ENCODE results near the gene CMTM5. TPM values are rescaled to one million over a fixed set of nuclear protein-coding genes. Genes with fewer than 3 reads are reported as not detected.

CMTM5 gene
- total RNA-seq, 1 experiment from 2014 or later = not detected

DNA sequence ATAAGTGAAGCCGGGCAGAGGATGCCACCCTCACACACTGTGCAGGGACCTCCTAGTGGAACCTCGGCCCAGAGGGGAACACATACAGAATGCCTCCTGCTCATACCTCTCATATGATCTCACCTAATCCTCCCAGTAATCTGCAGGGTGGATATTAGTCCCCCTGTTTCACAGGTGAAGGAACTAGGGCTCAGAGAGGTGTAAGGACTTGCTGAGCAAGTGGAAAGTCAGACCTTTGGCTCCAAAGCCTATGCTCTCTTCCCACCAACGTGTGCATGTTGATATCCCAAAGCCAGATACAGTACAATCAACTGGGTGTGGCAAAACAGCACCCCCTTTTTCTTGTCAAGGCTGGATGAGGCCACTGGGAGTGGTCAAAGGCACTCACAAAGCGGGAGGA, 27.1 kb downstream of the CMTM5 start:
- no peak for DNase-seq (ENCODE audit: low read depth, low spot score)
- in situ Hi-C loops (cut with HindIII; ENCODE audit: low pct_unique_long_range_greater_than_20kb, low sequenced_read_pairs) = no loop called here

DNA sequence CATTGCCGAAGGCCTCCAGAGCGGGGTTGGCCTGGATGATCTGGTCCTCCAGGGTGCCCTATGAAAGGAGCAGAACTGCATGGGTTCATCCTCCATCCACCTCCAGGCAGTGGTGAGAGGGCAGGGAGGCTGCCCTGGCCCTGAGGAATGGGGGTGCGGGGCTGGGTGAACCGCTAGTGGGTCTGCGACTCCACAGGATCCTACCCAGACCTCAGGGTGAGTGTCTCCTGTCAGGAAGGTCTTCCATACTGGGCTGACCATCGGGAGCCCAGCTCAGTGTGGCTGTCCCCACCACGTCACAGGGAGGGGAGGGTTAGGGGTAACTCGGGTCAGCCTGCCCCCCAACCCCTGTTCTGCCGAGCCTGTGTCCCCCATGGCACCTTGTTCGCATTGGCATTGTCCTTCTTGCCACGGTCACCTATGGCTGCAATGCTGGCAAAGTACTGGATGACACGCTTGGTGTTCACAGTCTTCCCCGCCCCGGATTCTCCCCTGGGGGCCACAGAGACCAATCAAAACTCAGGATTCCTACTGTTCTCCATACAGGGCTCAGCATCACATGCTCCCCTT, 27.6 kb downstream of the CMTM5 start:
- peak; percentile 5 for DNase-seq (ENCODE audit: low read depth, low spot score)
- in situ Hi-C loops (cut with HindIII; ENCODE audit: low pct_unique_long_range_greater_than_20kb, low sequenced_read_pairs) = no loop called here

DNA sequence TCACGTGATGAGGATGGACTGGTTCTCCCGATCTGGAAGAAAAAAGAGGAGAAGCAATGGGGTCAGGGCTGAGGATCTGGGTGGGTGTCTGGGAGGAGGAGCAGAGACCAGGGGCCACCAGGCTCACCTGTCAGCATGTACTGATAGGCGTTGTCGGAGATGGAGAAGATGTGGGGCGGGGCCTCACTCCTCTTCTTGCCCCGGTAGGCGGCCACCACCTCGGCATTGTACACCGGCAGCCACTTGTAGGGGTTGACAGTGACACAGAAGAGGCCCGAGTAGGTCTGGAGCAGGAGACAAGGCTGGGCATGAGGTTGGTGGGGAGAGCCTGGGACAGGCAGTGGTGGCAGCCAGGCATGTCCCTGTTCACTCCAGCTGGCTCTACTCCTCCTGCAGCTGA, 28.2 kb downstream of the CMTM5 start:
- no peak for DNase-seq (ENCODE audit: low read depth, low spot score)
- in situ Hi-C loops (cut with HindIII; ENCODE audit: low pct_unique_long_range_greater_than_20kb, low sequenced_read_pairs) = no loop called here

DNA sequence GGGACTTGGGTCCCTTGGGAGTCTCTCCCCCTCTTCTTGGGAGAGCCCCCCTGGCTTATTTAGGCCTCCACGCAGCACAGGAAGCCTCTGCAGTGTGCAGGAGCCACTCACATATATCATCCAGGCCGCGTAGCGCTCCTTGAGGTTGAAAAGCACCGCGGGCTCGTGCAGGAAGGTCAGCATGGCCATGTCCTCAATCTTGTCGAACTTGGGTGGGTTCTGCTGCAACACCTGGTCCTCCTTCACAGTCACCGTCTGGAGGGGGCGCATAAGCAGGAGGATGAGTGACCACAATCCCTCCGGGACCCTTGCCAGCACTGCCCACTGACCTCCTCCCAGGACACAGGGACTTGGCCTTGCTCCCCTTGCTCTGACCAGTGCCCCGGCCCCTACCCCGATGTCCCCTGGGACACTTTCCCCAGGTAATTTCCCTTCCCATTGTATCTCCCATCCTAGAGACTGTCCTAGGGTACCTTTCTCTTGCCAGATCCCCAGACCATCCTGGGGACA, 28.7 kb downstream of the CMTM5 start:
- no peak for DNase-seq (ENCODE audit: low read depth, low spot score)
- in situ Hi-C loops (cut with HindIII; ENCODE audit: low pct_unique_long_range_greater_than_20kb, low sequenced_read_pairs) = no loop called here

DNA sequence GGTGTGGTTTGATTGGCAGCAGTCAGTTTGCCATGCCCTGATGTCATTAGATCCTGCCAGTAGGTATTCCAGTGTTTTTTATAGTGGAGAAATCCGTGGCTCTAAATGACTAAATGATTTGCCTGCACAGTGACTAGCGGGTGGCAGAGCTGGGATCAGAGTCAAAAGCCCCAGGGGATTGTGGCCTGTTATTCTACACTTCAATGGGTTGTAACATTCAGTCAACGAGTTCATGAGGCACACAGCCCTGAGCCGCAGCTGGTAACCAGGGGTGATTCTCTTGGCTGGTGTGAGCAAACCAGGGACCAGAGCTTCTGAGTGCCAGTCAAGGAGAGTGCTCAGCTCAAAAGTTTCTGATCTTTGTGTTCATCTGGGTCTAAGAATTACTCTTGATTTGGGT, 29.4 kb downstream of the CMTM5 start:
- no peak for DNase-seq (ENCODE audit: low read depth, low spot score)
- in situ Hi-C loops (cut with HindIII; ENCODE audit: low pct_unique_long_range_greater_than_20kb, low sequenced_read_pairs) = no loop called here

DNA sequence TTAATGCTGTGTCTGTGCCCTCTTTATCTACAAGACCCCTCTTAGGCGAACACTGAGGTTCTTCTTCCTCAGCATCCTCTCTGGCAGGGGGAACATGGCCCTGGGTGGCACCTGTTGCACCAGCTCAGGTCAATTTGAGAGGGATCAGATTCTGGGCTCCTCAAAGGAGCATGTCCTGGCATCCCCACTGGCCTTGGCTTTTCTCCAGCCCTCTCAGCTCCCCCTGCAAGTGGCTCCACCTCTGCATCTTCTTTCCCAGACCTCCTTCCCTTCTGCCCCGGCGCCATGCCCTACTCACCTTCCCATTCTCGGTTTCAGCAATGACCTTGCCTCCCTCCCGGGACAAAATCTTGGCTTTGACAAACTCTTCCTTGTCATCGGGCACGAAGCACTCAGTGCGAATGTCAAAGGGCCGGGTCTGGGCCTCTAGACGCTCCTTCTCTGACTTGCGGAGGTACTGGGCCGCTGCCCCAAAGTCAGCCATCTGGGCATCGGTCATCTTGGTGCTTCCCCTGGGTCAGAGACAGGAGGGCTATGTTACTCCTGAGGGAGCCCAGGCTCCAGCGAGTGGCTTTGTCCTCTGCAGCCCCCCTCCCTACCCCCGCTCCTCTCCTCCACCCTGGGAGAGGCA, 30.0 kb downstream of the CMTM5 start:
- no peak for DNase-seq (ENCODE audit: low read depth, low spot score)
- in situ Hi-C loops (cut with HindIII; ENCODE audit: low pct_unique_long_range_greater_than_20kb, low sequenced_read_pairs) = no loop called here

DNA sequence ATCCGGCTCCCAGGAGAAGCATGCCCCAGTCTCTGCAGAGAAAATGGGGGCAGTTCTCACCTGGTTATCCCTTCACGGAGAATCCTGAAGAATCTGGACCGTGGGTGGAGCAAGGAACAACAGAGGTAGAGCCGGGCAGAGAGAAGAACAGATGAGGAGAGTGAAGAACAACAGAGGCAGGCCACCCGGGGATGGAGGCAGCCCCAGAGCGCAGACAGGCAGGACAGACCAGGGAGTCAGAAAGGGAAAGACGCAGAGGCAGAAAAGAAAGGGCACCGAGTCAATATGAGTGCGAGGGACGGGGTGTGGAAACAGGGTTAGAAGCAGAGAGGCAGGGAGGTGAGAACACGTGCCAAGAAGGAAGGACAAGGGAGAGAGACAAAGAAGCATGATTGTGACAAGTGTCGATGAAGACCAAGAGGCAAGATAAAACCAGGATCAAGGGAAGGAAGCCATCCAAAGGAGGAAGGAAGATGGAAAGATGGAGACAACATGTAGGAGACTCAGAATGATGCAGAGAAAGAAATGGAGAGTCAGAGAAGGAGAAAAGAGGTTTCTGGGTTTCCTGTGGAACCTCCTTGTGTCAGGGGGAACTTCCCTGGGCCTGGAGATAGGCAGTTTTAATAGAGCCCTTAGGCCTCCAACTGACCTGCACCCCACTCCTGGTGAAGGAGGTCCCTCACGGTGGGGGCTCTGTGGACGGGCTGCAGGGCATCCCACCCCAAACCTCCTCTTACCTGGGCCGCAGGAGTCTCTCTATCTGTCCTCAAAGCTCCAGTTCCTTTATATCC, 30.9 kb downstream of the CMTM5 start, which contains the start of gene MYH6:
MYH6 (minus strand) TSS at position 758 of the 791 bp plus-strand sequence. CDS start 1,050 bp downstream, outside the sequence.
- DNase-seq (ENCODE audit: low read depth, low spot score) = no peak
- in situ Hi-C loops (cut with HindIII; ENCODE audit: low pct_unique_long_range_greater_than_20kb, low sequenced_read_pairs) = no loop called here

DNA sequence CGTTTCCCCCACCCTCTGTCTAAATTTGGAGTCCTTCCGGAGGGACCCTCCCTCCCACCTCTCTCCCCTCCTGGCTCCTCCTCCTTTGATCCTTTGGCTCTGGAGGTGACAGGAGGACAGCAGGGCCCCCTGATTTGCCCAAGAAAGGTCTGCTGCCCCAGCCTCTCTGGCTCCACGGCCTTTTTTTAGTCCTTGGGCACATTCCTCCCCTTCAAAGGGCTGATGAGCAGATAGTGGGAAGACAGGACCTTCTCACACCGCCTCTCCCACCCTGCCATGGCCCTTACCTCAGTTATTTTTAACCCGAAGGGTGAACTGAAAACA, 31.4 kb downstream of the CMTM5 start:
- DNase-seq (ENCODE audit: low read depth, low spot score) = no peak
- in situ Hi-C loops (cut with HindIII; ENCODE audit: low pct_unique_long_range_greater_than_20kb, low sequenced_read_pairs) = no loop called here

DNA sequence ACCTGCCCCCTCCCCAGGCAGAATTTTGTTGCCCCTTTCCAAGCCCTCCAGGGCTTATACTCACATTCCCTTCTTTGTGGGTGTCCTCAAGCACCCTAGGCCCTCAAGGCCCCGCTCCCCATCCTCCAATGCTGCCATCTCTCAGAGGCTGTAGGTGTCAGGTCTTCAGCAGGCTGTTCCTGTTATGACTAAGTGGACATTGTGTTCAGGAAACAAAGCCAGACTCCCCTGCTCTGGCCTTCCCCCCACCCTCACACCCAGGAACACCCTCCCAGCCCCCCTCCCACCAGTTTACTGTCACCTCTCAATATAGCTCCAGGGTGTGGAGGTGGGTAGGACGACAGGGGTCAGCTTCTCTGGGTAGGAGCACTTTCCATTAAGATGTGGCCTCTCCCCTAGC, 32.6 kb downstream of the CMTM5 start:
- in situ Hi-C loops (cut with HindIII; ENCODE audit: low pct_unique_long_range_greater_than_20kb, low sequenced_read_pairs) = no loop called here
- DNase-seq (ENCODE audit: low read depth, low spot score) = no peak

DNA sequence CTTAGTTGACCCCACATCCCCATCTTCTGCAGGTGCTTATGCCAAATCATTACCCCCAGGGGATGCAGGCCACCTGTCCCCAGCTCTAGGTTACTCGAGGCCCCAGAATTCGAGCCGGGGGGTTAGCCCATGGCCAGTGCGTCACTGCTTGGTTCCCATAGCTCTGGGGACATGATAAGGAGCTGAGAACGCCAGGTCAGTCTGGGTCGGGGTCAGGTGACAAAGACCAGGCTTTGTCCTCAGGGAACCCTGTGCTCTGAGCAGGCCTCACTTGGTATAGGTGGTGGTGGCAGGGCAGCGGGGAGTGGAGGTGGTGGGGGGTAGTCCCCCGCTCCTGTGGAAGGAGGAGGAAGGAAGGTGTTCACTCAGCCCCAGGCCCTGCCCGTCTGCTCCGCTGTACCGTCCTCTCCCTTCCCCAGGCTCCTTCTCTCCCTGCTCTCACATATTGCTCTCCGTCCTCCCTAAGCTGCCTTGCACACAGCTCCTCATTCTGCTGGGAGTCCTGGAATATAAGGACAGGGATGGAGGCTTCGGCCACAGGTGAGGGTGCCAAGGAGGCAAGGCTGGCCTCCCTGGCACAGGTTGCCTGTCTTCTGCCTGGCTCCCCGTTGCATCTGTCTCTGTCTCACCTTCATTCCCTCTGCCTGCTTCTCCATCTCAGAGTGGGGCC, 33.3 kb downstream of the CMTM5 start:
- in situ Hi-C loops (cut with HindIII; ENCODE audit: low pct_unique_long_range_greater_than_20kb, low sequenced_read_pairs) = no loop called here
- DNase-seq (ENCODE audit: low read depth, low spot score) = no peak

DNA sequence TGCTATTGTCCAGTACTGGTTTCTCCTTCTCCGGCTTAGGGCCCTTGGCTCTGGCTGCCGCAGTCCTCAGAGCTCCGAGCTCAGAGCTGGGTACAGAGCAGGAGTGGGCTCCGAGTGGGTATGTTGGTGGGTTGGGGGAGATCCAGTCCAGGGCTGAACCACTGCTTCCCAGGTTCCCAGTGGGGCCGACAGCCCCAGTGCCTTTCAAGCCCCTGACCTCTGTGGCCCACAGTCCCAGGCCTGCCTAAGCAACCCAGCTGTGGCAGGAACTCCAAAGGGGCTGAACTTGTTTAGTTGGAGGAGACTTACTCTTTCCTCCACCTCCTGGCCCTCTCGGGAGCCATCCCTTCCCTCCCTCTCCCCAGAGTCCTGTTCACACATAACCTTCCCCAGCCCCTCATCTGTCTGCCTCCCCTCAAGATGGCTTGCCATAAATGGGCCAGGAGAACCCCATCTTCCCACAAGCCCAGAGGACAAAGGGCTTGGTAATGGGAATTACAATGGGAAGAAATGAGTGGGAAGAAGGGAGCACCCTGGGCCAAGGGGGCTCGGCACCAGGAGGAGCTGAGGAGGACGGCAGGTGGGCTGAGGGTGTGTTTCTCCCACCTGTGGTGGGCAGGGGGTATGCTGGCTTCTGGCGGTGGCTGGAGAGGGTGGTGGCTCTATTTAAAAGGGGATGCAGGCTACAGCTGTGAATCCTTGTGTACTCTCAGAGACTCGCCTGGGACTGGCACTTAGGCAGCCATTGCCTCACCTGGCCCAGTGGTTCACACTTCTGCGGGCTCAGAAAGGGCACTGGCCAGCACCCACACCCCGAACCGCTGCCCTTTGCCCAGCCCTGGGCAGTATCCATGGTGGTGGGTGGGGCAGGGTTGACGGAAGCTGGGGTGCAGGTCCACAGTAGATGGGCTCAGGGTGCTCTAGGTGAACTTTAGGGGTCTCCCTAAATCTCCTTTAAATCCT, 35.0 kb downstream of the CMTM5 start:
- in situ Hi-C loops (cut with HindIII; ENCODE audit: low pct_unique_long_range_greater_than_20kb, low sequenced_read_pairs) = no loop called here

DNA sequence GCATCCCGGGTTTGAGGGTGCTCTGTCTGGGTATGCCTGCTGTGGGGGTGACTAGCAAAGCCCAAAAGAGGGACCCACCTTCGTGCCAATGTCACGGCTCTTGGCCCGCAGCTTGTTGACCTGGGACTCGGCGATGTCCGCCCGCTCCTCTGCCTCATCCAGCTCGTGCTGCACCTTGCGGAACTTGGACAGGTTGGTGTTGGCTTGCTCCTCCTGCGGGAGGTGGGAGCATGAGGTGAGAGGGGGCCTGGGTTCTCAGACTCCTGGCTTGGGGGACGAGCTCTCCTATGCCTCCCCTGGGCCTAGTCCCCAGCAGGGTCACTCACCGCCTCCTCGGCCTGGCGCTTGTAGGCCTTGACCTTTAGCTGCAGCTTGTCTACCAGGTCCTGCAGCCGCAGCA, 36.8 kb downstream of the CMTM5 start:
- in situ Hi-C loops (cut with HindIII; ENCODE audit: low pct_unique_long_range_greater_than_20kb, low sequenced_read_pairs) = no loop called here
- DNase-seq (ENCODE audit: low read depth, low spot score) = no peak

More for the DNA sequence above, 35.0 kb downstream of the CMTM5 start:
- no peak for DNase-seq (ENCODE audit: low read depth, low spot score)

DNA sequence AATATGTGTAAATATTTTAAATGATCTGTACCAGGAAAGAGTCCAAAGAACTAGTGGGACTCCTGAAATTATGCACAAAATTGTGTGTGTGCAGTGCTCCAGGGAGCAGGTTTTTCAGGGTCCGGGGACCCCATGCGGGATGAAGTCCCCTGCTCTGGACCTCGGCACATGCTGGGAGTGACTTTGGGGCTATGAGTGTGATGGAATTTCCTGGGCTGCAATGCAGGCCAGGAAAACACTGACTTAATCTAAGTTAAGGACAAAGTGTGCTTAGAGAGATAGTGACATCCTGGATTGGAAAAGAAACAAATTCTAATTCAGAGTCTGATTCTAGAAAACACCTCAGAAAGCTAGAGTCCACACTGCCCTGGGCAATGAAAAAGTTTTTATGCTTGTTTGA, 37.4 kb downstream of the CMTM5 start:
- no peak for DNase-seq (ENCODE audit: low read depth, low spot score)
- in situ Hi-C loops (cut with HindIII; ENCODE audit: low pct_unique_long_range_greater_than_20kb, low sequenced_read_pairs) = no loop called here

DNA sequence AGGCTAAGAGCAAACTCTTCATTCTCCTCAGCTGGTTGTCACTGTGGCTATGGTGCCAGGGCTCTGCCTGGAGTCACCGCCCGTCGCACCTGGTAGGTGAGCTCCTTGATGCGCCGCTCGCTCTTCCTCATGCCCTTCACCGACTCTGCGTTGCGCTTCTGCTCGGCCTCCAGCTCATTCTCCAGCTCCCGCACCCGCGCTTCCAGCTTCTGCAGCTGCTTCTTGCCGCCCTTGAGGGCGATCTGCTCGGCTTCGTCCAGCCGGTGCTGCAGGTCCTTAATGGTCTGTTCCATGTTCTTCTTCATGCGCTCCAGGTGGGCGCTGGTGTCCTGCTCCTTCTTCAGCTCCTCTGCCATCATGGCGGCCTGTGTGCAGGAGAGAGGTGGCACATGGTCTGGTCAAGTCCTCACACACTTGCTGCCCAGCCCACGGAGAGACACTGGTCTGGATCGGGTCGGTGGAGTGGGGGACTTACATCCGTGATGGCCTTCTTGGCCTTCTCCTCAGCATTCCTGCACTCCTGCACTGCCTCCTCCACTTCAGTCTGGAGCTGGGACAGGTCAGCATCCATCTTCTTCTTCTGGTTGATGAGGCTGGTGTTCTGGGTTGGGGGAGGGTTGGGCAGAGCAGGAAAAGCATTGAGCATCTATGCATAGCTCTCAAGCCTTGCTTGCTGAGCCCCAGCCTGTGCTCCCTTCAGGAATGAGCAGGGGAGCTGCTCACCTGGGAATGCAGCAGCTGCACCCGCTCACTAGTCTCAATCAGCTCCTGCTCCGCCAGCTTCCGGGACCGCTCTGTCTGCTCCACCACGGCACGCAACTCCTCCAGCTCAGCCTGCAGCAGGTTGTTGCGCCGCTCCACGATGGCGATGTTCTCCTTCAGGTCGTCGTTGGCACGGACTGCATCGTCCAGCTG, 38.3 kb downstream of the CMTM5 start:
- DNase-seq (ENCODE audit: low read depth, low spot score) = no peak
- in situ Hi-C loops (cut with HindIII; ENCODE audit: low pct_unique_long_range_greater_than_20kb, low sequenced_read_pairs) = no loop called here

DNA sequence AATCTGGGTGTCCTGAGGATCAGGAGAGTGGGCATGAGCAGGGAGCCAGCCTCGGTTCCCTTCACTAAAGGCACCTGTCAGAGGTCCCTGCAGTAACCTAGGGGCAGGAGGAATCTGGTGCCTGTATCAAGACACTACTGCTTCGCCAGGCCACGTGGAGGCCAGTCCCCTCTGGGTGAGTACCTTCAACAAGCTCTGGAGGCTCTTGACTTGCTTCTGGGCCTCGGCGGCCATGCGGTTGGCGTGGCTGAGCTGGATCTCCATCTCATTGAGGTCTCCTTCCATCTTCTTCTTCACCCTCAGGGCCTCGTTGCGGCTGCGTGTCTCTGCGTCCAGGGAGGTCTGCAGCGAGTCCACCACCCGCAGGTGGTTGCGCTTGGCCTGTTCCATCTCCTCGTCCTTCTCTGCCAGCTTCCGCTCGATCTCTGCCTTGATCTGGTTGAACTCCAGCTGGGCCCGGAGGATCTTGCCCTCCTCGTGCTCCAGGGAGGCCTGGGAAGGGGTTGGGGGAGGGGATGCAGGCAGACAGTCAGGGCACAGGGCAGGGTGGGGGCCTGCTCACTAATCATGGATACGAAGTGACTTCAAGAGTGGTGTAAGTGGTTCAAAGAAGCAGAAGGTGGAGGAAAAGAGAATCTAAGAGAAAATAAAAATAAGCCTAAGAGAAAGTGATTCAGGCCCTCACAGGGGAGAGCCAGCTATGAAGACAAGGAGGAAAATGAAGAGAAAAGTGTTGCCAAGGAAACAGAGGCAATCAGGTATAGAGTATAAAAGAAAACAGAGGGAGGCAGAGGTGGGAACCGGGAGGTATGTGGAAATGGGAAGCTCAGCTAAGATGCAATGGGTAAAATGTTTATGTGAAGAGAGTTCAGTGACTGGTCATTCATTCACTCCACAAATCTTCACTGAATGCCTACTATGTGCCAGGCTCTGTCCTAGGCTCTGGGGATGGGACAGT, 39.3 kb downstream of the CMTM5 start:
- in situ Hi-C loops (cut with HindIII; ENCODE audit: low pct_unique_long_range_greater_than_20kb, low sequenced_read_pairs) = no loop called here
- no peak for DNase-seq (ENCODE audit: low read depth, low spot score)
